Large intestine (tissue), 3 donors: ENCODE data around the gene SYNDIG1. TPM values are rescaled to one million over a fixed set of nuclear protein-coding genes. Genes with fewer than 3 reads are reported as not detected.

Source experiments
- DNase-seq, 2 donors: peaks; one replicate each; pipeline versions ENCODE4 v3.0.0 to v3.0.0-alpha.2; 2013
- H3K27ac ChIP-seq: one replicate; pipeline ENCODE4 v1.5.1; 2013; ENCODE audit warnings: low read length
- H3K27me3 ChIP-seq: 2 replicates; pipeline ENCODE4 v1.6.1; 2013; ENCODE audit warnings: low read length; ENCODE audit not compliant: control insufficient read depth, insufficient read depth
- H3K36me3 ChIP-seq: 2 replicates; pipeline ENCODE4 v1.6.1; 2013; ENCODE audit warnings: low read length; ENCODE audit not compliant: control insufficient read depth, insufficient read depth
- H3K4me1 ChIP-seq: one replicate; pipeline ENCODE4 v1.6.1; 2013; ENCODE audit warnings: low read length; ENCODE audit not compliant: control insufficient read depth, insufficient read depth
- H3K4me3 ChIP-seq: one replicate; pipeline ENCODE4 v1.5.1; 2013; ENCODE audit warnings: low read length
- H3K9me3 ChIP-seq: one replicate; pipeline ENCODE4 v1.6.1; 2013; ENCODE audit warnings: mild to moderate bottlenecking, low read depth, low read length, moderate library complexity; ENCODE audit not compliant: control insufficient read depth
- WGBS: methylation state at CpG from one replicate; pipeline ENCODE4 v1.1.5; 2013; ENCODE audit warnings: low lambda C conversion rate; ENCODE audit not compliant: insufficient coverage; 5-methylcytosine and 5-hydroxymethylcytosine counted together
- polyA plus RNA-seq: library from polyadenylated mRNA; unstranded; fragments of 120-200 nt; gene quantifications from one replicate; pipeline ENCODE4 v1.2.1, GENCODE V29; 2013

Gene SYNDIG1
- polyA plus RNA-seq, 1 donor: 2.0 TPM

DNA sequence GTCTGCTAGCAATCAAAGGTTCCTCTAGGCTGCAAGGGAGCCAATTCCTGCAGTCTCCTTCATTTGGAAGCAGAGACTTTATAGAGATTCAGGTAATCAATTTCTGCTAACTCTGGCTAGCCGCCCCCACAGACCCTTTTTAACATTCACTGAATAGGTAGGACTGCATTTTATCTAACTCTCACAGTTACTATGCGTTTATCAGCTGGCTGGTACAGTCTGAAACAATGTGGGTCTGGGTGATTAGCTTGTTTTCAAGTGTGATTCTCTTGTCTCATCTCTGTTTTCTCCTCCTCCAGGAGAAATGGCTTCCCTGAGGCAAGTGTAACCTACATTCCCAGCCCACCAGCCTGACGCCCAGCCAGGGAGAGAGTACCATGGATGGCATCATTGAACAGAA is 73.3 kb downstream of the SYNDIG1 start:
- Histone ChIP-seq H3K36me3 (no peaks in the 10 kb centered on the region), H3K27ac (no peak overlapping the region), H3K4me1 (no peaks in the 10 kb centered on the region), H3K4me3 (no peak overlapping the region), H3K9me3 (peaks cover 3% of the 10 kb centered on the region), H3K27me3 (no peaks in the 10 kb centered on the region)
- no CpG with 5 or more reads among the region's 3 CpGs for WGBS
- no peak for DNase-seq

DNA sequence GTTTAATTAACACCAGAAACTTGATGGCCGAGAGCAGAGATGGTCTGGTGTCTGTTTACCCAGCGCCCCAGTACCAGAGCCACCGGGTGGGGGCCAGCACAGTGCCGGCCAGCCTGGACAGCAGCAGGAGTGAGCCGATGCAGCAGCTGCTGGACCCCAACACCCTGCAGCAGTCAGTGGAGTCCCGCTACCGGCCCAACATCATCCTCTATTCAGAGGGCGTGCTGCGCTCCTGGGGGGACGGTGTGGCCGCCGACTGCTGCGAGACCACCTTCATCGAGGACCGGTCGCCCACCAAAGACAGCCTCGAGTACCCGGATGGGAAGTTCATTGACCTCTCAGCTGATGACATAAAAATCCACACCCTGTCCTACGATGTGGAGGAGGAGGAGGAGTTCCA is 73.7 kb downstream of the SYNDIG1 start:
- Histone ChIP-seq H3K9me3 (peaks cover 3% of the 10 kb centered on the region), H3K27me3 (no peaks in the 10 kb centered on the region), H3K27ac (no peak overlapping the region), H3K36me3 (no peaks in the 10 kb centered on the region), H3K4me3 (no peak overlapping the region), H3K4me1 (no peaks in the 10 kb centered on the region)
- no peak for DNase-seq
- WGBS: no CpG with 5 or more reads among the region's 19 CpGs

DNA sequence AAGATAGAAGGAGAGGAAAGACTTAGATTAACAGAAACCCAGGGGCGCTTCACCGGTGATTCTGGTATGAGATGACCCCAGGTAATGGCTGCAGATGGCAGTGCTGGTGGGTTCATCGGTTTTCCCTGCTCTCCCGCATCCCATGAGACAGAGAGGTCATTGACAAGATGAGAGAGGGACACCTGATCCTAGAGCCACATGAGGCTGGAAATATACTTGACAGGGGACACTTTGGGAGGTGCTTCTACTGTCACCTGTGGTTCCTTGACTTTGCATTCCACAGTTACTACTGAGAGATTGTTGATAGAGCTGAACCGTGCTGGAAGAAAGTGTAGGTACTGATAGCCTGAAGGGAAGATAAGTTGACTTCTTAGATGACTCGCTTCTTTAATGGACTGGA is 74.3 kb downstream of the SYNDIG1 start:
- H3K36me3 ChIP-seq: no peaks in the 10 kb centered on the region
- no peak for DNase-seq
- H3K4me1 ChIP-seq: no peaks in the 10 kb centered on the region
- H3K27me3 ChIP-seq: no peaks in the 10 kb centered on the region
- H3K4me3 ChIP-seq: no peak overlapping the region
- H3K9me3 ChIP-seq: peaks cover 3% of the 10 kb centered on the region
- no CpG with 5 or more reads among the region's 6 CpGs for WGBS
- no peak overlapping the region for H3K27ac ChIP-seq

DNA sequence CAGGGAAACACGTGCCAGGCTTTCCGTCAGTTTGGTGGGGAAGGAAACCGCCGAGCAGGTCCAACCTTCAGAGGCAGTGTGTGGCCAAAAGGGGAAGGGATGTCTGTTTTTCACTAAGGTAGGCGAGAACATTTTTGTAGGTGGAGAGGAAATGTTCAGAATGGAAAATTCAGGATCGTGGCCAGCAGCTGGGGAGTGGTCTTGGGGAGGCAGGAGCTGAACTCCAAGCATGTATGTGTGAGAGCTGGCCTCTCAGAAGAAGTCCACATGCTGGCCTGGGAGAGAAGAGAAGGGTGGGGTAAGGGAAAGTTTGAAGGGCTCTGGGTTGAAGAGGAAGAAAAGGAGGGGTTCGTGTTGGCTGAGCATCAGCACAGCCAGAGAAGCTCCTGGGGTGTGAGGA is 74.9 kb downstream of the SYNDIG1 start:
- Histone ChIP-seq H3K27ac (no peak overlapping the region), H3K4me1 (no peaks in the 10 kb centered on the region), H3K27me3 (no peaks in the 10 kb centered on the region), H3K9me3 (peaks cover 3% of the 10 kb centered on the region), H3K4me3 (no peak overlapping the region), H3K36me3 (no peaks in the 10 kb centered on the region)
- no CpG with 5 or more reads among the region's 7 CpGs for WGBS
- no peak for DNase-seq

DNA sequence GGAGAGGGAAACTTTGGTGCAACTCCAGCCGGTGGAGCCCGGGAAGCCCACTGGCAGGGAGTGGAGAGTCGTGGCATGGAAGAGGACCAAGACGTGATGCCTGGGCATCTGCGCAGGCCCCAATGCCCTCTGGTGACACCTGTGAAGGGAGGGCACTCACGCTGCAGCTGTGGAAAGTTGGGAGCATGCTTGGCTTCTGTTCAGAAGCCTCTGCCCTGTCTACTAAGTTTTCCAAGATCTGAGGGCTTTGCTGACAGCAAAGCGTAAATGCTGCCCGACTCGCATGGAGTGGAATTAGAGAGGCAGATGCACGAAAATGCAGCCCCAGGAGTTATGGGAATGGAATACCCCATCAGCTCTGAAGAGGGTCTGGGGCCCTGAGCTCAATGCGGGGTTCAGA is 75.7 kb downstream of the SYNDIG1 start:
- DNase-seq: no peak
- Histone ChIP-seq H3K4me1 (no peaks in the 10 kb centered on the region), H3K27ac (no peak overlapping the region), H3K9me3 (peaks cover 3% of the 10 kb centered on the region), H3K27me3 (no peaks in the 10 kb centered on the region), H3K4me3 (no peak overlapping the region), H3K36me3 (no peaks in the 10 kb centered on the region)
- no CpG with 5 or more reads among the region's 11 CpGs for WGBS

DNA sequence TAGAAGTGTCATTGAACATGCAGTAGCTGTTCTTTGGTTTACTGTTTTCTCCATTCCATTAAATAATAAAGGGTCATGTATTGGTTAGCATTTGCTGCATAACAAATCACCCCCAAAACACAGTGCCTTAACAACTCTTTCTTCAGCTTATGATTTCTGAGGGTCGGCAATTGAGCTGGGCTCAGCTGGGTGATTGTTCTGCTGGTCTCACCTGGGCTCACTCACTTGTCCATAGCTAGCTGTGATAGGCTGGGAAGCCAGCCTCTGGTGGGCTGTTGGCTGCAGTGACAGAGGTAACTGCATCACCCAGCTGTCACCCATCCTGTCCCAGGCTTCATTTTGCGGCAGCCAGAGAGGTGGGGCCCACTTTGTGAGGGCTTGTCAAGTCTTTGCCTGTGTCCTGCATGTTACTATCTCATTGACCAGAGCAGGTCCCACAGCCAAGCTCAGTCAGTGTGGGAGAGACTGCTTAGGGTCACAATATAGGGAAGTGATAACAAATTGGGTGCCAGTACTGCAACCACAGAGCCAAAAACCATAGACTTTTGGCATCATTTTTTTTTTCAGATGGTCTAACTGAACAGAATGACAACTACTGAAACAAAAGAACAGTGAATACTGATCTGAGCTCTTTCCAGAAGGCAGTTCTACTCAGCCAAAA is 76.9 kb downstream of the SYNDIG1 start:
- WGBS: no CpG with 5 or more reads among the region's 2 CpGs
- no peaks in the 10 kb centered on the region for H3K36me3 ChIP-seq
- no peak overlapping the region for H3K4me3 ChIP-seq
- peaks cover 3% of the 10 kb centered on the region for H3K9me3 ChIP-seq
- H3K27ac ChIP-seq: no peak overlapping the region
- H3K27me3 ChIP-seq: no peaks in the 10 kb centered on the region
- no peaks in the 10 kb centered on the region for H3K4me1 ChIP-seq
- no peak for DNase-seq

GRCh38 chr20:24547967-24548366 is 78.5 kb downstream of the SYNDIG1 start:
- WGBS: no CpG with 5 or more reads among the region's 10 CpGs
- H3K27ac ChIP-seq: no peak overlapping the region
- H3K27me3 ChIP-seq: no peaks in the 10 kb centered on the region
- DNase-seq: no peak
- no peaks in the 10 kb centered on the region for H3K36me3 ChIP-seq
- H3K9me3 ChIP-seq: peaks cover 3% of the 10 kb centered on the region
- no peak overlapping the region for H3K4me3 ChIP-seq
- H3K4me1 ChIP-seq: no peaks in the 10 kb centered on the region

GRCh38 chr20:24559114-24559732 is 89.8 kb downstream of the SYNDIG1 start:
- no peaks in the 10 kb centered on the region for H3K27me3 ChIP-seq
- no peaks in the 10 kb centered on the region for H3K9me3 ChIP-seq
- no peaks in the 10 kb centered on the region for H3K4me1 ChIP-seq
- WGBS: 100% methylated on average over 1 of the region's 2 CpGs
- no peak overlapping the region for H3K27ac ChIP-seq
- DNase-seq: no peak
- H3K4me3 ChIP-seq: no peak overlapping the region
- no peaks in the 10 kb centered on the region for H3K36me3 ChIP-seq

GRCh38 chr20:24560571-24561491 is 91.4 kb downstream of the SYNDIG1 start:
- Histone ChIP-seq H3K27ac (peak overlapping the region; percentile 73), H3K4me1 (no peaks in the 10 kb centered on the region), H3K4me3 (no peak overlapping the region), H3K9me3 (peaks cover under 1% of the 10 kb centered on the region), H3K36me3 (no peaks in the 10 kb centered on the region), H3K27me3 (no peaks in the 10 kb centered on the region)
- peak; percentile 7 to 63 for DNase-seq
- 93% methylated on average over 2 of the region's 5 CpGs for WGBS

- no CpG with 5 or more reads among the region's 2 CpGs for whole genome bisulfite sequencing
- Histone ChIP-seq H3K9me3 (peaks cover 3% of the 10 kb centered on the region), H3K36me3 (no peaks in the 10 kb centered on the region), H3K4me3 (no peak overlapping the region), H3K4me1 (no peaks in the 10 kb centered on the region), H3K27me3 (no peaks in the 10 kb centered on the region), H3K27ac (peak overlapping the region; percentile 30)
- no peak for DNase-seq
Measured at GRCh38 chr20:24565835-24566351, 96.5 kb downstream of the SYNDIG1 start.
